SK-MEL-5 (cell line): ENCODE data around the gene WIPF1. TPM values are rescaled to one million over a fixed set of nuclear protein-coding genes. Genes with fewer than 3 reads are reported as not detected.

Source experiments
- DNase-seq: peaks from one replicate; pipeline ENCODE4 v3.0.0-alpha.2; 2016; ENCODE audit warnings: low read depth, low spot score
- in situ Hi-C: cut with HindIII; loops from 2 replicates; pipeline ENCODE4 v1.10.0; 2016; ENCODE audit warnings: low sequenced_read_pairs, high pct_unique_total_duplicates, low pct_unique_long_range_greater_than_20kb
- total RNA-seq: library from RNA; depleted of rRNA; stranded (reverse); fragments of >200 nt; shearing (Covaris generic); gene quantifications from 2 replicates; pipeline ENCODE4 v1.2.3, GENCODE V29; 2014

WIPF1 gene
- total RNA-seq, 1 experiment from 2014 or later: 8.2 TPM

- in situ Hi-C loops: no loop called here
- DNase-seq: no peak
These were observed 8.7 kb upstream of the WIPF1 start for GRCh38 chr2:174606336-174606735.

- DNase-seq: peak; percentile 30
- in situ Hi-C loops: no loop called here
These were observed 8.1 kb upstream of the WIPF1 start for GRCh38 chr2:174605687-174606086.

GRCh38 chr2:174603280-174603679 lies 5.7 kb upstream of the WIPF1 start:
- in situ Hi-C loops: no loop called here
- peak; percentile 85 for DNase-seq

GRCh38 chr2:174602745-174603144 lies 5.1 kb upstream of the WIPF1 start:
- in situ Hi-C loops: no loop called here

GRCh38 chr2:174600349-174600748 lies 2.7 kb upstream of the WIPF1 start:
- in situ Hi-C loops: no loop called here
- no peak for DNase-seq

More at GRCh38 chr2:174602745-174603144, 5.1 kb upstream of the WIPF1 start:
- DNase-seq: peak; percentile 94

- in situ Hi-C loops: no loop called here
- no peak for DNase-seq
These were observed 1.8 kb upstream of the WIPF1 start for GRCh38 chr2:174599310-174599921.

- no peak for DNase-seq
- in situ Hi-C loops: no loop called here
These were observed 627 bp downstream of the WIPF1 start for GRCh38 chr2:174597009-174597344.

- in situ Hi-C loops: no loop called here
- DNase-seq: no peak
These were observed 1.7 kb downstream of the WIPF1 start for GRCh38 chr2:174595891-174596397.

GRCh38 chr2:174595116-174595809 lies 2.3 kb downstream of the WIPF1 start:
- in situ Hi-C loops: no loop called here
- no peak for DNase-seq

- in situ Hi-C loops: no loop called here
These were observed 3.1 kb downstream of the WIPF1 start for GRCh38 chr2:174594456-174594855.

GRCh38 chr2:174593574-174594203 lies 3.9 kb downstream of the WIPF1 start:
- DNase-seq: peak; percentile 89
- in situ Hi-C loops: no loop called here

More at GRCh38 chr2:174594456-174594855, 3.1 kb downstream of the WIPF1 start:
- no peak for DNase-seq

GRCh38 chr2:174593041-174593440 lies 4.6 kb downstream of the WIPF1 start:
- in situ Hi-C loops: no loop called here
- DNase-seq: no peak

- DNase-seq: no peak
- in situ Hi-C loops: no loop called here
These were observed 5.9 kb downstream of the WIPF1 start for GRCh38 chr2:174591740-174592139.

GRCh38 chr2:174590928-174591648 lies 6.5 kb downstream of the WIPF1 start:
- DNase-seq: no peak
- in situ Hi-C loops: no loop called here

- in situ Hi-C loops: no loop called here
- DNase-seq: no peak
These were observed 7.3 kb downstream of the WIPF1 start for GRCh38 chr2:174590346-174590745.

- in situ Hi-C loops: no loop called here
These were observed 8.3 kb downstream of the WIPF1 start for GRCh38 chr2:174589334-174589733.

GRCh38 chr2:174588463-174588862 lies 9.1 kb downstream of the WIPF1 start:
- DNase-seq: no peak
- in situ Hi-C loops: no loop called here

More at GRCh38 chr2:174589334-174589733, 8.3 kb downstream of the WIPF1 start:
- no peak for DNase-seq

GRCh38 chr2:174587579-174587978 lies 10.0 kb downstream of the WIPF1 start:
- DNase-seq: peak; percentile 28
- in situ Hi-C loops: no loop called here
